H1 (cell line): ENCODE measurements around the gene CTPS1. TPM values are rescaled to one million over a fixed set of nuclear protein-coding genes. Genes with fewer than 3 reads are reported as not detected.

ENCODE experiments used
- CTCF ChIA-PET: fragments of 300-600 bp; sonication (Branson Sonifier 250); formaldehyde crosslinking; loops from one replicate; lab custom pipeline; 2021; ENCODE audit not compliant: partially characterized antibody; lab: Charles Lee
- POLR2A ChIA-PET: fragments of 300-600 bp; sonication (Branson Sonifier 250); formaldehyde crosslinking; loops from one replicate; lab custom pipeline; 2021; ENCODE audit warnings: inconsistent platforms; ENCODE audit not compliant: partially characterized antibody; lab: Charles Lee
- DNase-seq, 2 experiments: peaks; one replicate each; pipeline versions ENCODE4 v3.0.0 to v3.0.0-alpha.2; 2010 to 2022; ENCODE audit warnings: low spot score in 2 of 2, low read depth in 1 of 2, mixed read lengths in 1 of 2
- FAIRE-seq: peaks from 2 replicates; lab custom pipeline; 2011; peaks lifted over from hg19 to GRCh38; lab: Jason Lieb, UNC
- H2AFZ ChIP-seq: 2 replicates; pipeline ENCODE4 v1.8.1; 2012; ENCODE audit warnings: low read length, inconsistent platforms
- H2AK5ac ChIP-seq: 2 replicates; pipeline ENCODE4 v1.6.1; 2013; ENCODE audit warnings: low read depth, low read length
- H2BK120ac ChIP-seq: replicated peaks from 2 replicates; pipeline ENCODE3; 2013; ENCODE audit warnings: low read depth, low read length, inconsistent platforms
- H2BK12ac ChIP-seq: 2 replicates; pipeline ENCODE4 v1.6.1; 2013; ENCODE audit warnings: low read depth, low read length
- H2BK15ac ChIP-seq: 2 replicates; pipeline ENCODE4 v1.6.1; 2013; ENCODE audit warnings: low read length
- H2BK20ac ChIP-seq: 2 replicates; pipeline ENCODE4 v1.6.1; 2013; ENCODE audit warnings: low read length
- H2BK5ac ChIP-seq: 2 replicates; pipeline ENCODE4 v1.6.1; 2013; ENCODE audit warnings: low read depth, low read length
- H3K14ac ChIP-seq: 2 replicates; pipeline ENCODE4 v1.6.1; 2013; ENCODE audit warnings: inconsistent platforms; ENCODE audit not compliant: insufficient read length
- H3K18ac ChIP-seq: 2 replicates; pipeline ENCODE4 v1.6.1; 2013; ENCODE audit warnings: low read length; ENCODE audit errors: extremely low read depth
- H3K23ac ChIP-seq: 2 replicates; pipeline ENCODE4 v1.6.1; 2013; ENCODE audit warnings: inconsistent platforms; ENCODE audit not compliant: insufficient read length
- H3K23me2 ChIP-seq: 2 replicates; pipeline ENCODE4 v1.6.1; 2013; ENCODE audit warnings: low read depth, low read length
- H3K27ac ChIP-seq: 2 replicates; pipeline ENCODE4 v1.6.1; 2011; ENCODE audit warnings: low read depth, low read length, inconsistent platforms
- H3K27me3 ChIP-seq, 4 experiments: replicated peaks in 1 of 4; 1 replicate in 1 of 4; 2 replicates in 3 of 4; pipeline versions ENCODE4 v1.6.1 to v1.8.1; 2011 to 2013; ENCODE audit warnings: low read length in 3 of 4, mild to moderate bottlenecking in 3 of 4, inconsistent platforms in 2 of 4, mixed read lengths in 2 of 4, moderate library complexity in 1 of 4; ENCODE audit not compliant: control insufficient read depth in 3 of 4, insufficient read depth in 3 of 4; ENCODE audit errors: extremely low read depth in 1 of 4
- H3K36me3 ChIP-seq, 4 experiments: 2 replicates each; pipeline versions ENCODE4 v1.6.1 to v1.8.1; 2011 to 2013; ENCODE audit warnings: mild to moderate bottlenecking in 4 of 4, low read length in 3 of 4, moderate library complexity in 2 of 4, control low read depth in 1 of 4, inconsistent platforms in 1 of 4; ENCODE audit not compliant: insufficient read depth in 4 of 4, control insufficient read depth in 2 of 4
- H3K4ac ChIP-seq: replicated peaks from 2 replicates; pipeline ENCODE3; 2013; ENCODE audit warnings: low read length, low read depth, mixed read lengths, inconsistent platforms; ENCODE audit not compliant: insufficient read length
- H3K4me1 ChIP-seq, 4 experiments: replicated peaks in 1 of 4; 1 replicate in 1 of 4; 2 replicates in 3 of 4; pipeline versions ENCODE4 v1.6.1 to v1.8.1; 2011 to 2013; ENCODE audit warnings: low read length in 3 of 4, inconsistent platforms in 2 of 4, mixed read lengths in 1 of 4; ENCODE audit not compliant: insufficient read depth in 4 of 4, control insufficient read depth in 3 of 4
- H3K4me2 ChIP-seq, 2 experiments: 2 replicates each; pipeline versions ENCODE4 v1.6.1 to v1.8.1; 2011 to 2013; ENCODE audit warnings: low read depth in 2 of 2, low read length in 2 of 2, control low read depth in 1 of 2, inconsistent platforms in 1 of 2, mild to moderate bottlenecking in 1 of 2; ENCODE audit not compliant: insufficient read depth in 1 of 2
- H3K4me3 ChIP-seq, 4 experiments: fragments of 200-600, 300-600 bp in 1 of 4; sonication (generic), shearing (Covaris generic), sonication (Bioruptor Twin) in 1 of 4; 2 replicates each; pipeline versions ENCODE4 v1.5.1 to v1.8.1; 2011 to 2016; ENCODE audit warnings: low read length in 4 of 4, low read depth in 3 of 4, control low read depth in 2 of 4, inconsistent platforms in 2 of 4, mild to moderate bottlenecking in 2 of 4, mixed read lengths in 1 of 4, moderate library complexity in 1 of 4; ENCODE audit not compliant: insufficient read depth in 2 of 4; ENCODE audit errors: extremely low read depth in 1 of 4
- H3K56ac ChIP-seq: replicated peaks from 2 replicates; pipeline ENCODE3; 2013; ENCODE audit warnings: low read depth, mild to moderate bottlenecking, mixed read lengths, low read length, inconsistent platforms; ENCODE audit not compliant: insufficient read length
- H3K79me1 ChIP-seq: 2 replicates; pipeline ENCODE4 v1.6.1; 2013; ENCODE audit warnings: low read depth, low read length, control low read depth
- H3K79me2 ChIP-seq, 2 experiments: 2 replicates each; pipeline versions ENCODE4 v1.6.1 to v1.8.1; 2012 to 2013; ENCODE audit warnings: low read length in 2 of 2, mild to moderate bottlenecking in 2 of 2, inconsistent platforms in 1 of 2; ENCODE audit not compliant: insufficient read depth in 2 of 2, control insufficient read depth in 1 of 2
- H3K9ac ChIP-seq, 4 experiments: replicated peaks in 1 of 4; 1 replicate in 1 of 4; 2 replicates in 3 of 4; pipeline versions ENCODE4 v1.6.1 to v1.8.1; 2011 to 2013; ENCODE audit warnings: low read depth in 3 of 4, low read length in 3 of 4, control low read depth in 2 of 4, mild to moderate bottlenecking in 2 of 4, moderate library complexity in 2 of 4, inconsistent platforms in 1 of 4; ENCODE audit errors: extremely low read depth in 1 of 4
- H3K9me3 ChIP-seq, 2 experiments: 2 replicates each; pipeline versions ENCODE4 v1.6.1 to v1.8.1; 2012 to 2013; ENCODE audit warnings: mild to moderate bottlenecking in 2 of 2, moderate library complexity in 2 of 2, control low read depth in 1 of 2, inconsistent platforms in 1 of 2, low read depth in 1 of 2, low read length in 1 of 2, mixed read lengths in 1 of 2; ENCODE audit not compliant: insufficient read depth in 2 of 2
- H4K20me1 ChIP-seq, 2 experiments: replicated peaks in 1 of 2; 2 replicates each; pipeline versions ENCODE3 to v1.8.1; 2011 to 2013; ENCODE audit warnings: inconsistent platforms in 2 of 2, low read length in 2 of 2, mild to moderate bottlenecking in 1 of 2; ENCODE audit not compliant: insufficient read depth in 2 of 2, control insufficient read depth in 1 of 2
- H4K5ac ChIP-seq: 2 replicates; pipeline ENCODE4 v1.6.1; 2013; ENCODE audit warnings: low read length, low read depth, mixed read lengths, inconsistent platforms; ENCODE audit not compliant: insufficient read length
- H4K8ac ChIP-seq: 2 replicates; pipeline ENCODE4 v1.8.0; 2013; ENCODE audit warnings: mild to moderate bottlenecking, moderate library complexity, low read length, inconsistent platforms; ENCODE audit not compliant: insufficient read depth; ENCODE audit errors: extremely low read depth
- H4K91ac ChIP-seq: replicated peaks from 2 replicates; pipeline ENCODE3; 2013; ENCODE audit warnings: low read length, mixed read lengths, inconsistent platforms; ENCODE audit not compliant: insufficient read length
- CBX5 ChIP-seq: fragments of 300-800, 300-1000 bp; sonication (generic); IDR thresholded peaks from 2 replicates; pipeline ENCODE4 v1.7.1; 2016; ENCODE audit warnings: antibody characterized with exemption, low read length, low read depth
- CEBPB ChIP-seq: IDR thresholded peaks from 2 replicates; pipeline ENCODE4 v1.6.1; 2012; ENCODE audit warnings: low read depth, low read length
- GABPA ChIP-seq: IDR thresholded peaks from 2 replicates; pipeline ENCODE4 v1.6.1; 2011; ENCODE audit warnings: mild to moderate bottlenecking, low read length, moderate library complexity, borderline replicate concordance; ENCODE audit not compliant: insufficient read depth
- MAX ChIP-seq: IDR thresholded peaks from 2 replicates; pipeline ENCODE4 v1.6.1; 2012; ENCODE audit warnings: inconsistent platforms
- RNF2 ChIP-seq: fragments of 200-900, 300-1000 bp; sonication (generic); IDR thresholded peaks from 2 replicates; pipeline ENCODE4 v1.7.1; 2016; ENCODE audit warnings: borderline replicate concordance, low read depth, mild to moderate bottlenecking, antibody characterized with exemption, low read length; ENCODE audit not compliant: poor library complexity, severe bottlenecking; ENCODE audit errors: missing control alignments
- SIX5 ChIP-seq: IDR thresholded peaks from 2 replicates; pipeline ENCODE4 v1.6.1; 2011; ENCODE audit warnings: mild to moderate bottlenecking, low read depth, low read length
- SP2 ChIP-seq: IDR thresholded peaks from 2 replicates; pipeline ENCODE4 v1.6.1; 2012; ENCODE audit warnings: mild to moderate bottlenecking, low read length, inconsistent platforms
- TBP ChIP-seq: IDR thresholded peaks from 2 replicates; pipeline ENCODE4 v1.6.1; 2011; ENCODE audit warnings: low read depth, low read length, improper control_type of control experiment
- TCF12 ChIP-seq: IDR thresholded peaks from 2 replicates; pipeline ENCODE4 v1.6.1; 2011; ENCODE audit warnings: low read depth, mild to moderate bottlenecking, low read length
- USF2 ChIP-seq: IDR thresholded peaks from 2 replicates; pipeline ENCODE4 v1.6.1; 2011; ENCODE audit warnings: low read length, improper control_type of control experiment
- WGBS, 2 experiments: shearing (Covaris generic) in 1 of 2; methylation state at CpG; one replicate each; pipeline versions ENCODE4 v1.1.6 to v1.1.7; 2013 to 2015; ENCODE audit warnings: low lambda C conversion rate in 2 of 2, mixed read lengths in 2 of 2, inconsistent platforms in 1 of 2, low coverage in 1 of 2, missing lambda C conversion rate in 1 of 2; ENCODE audit not compliant: insufficient replicate concordance in 2 of 2, insufficient coverage in 1 of 2, insufficient read length in 1 of 2; ENCODE audit errors: extremely low coverage in 1 of 2, missing lambda C conversion rate in 1 of 2; 5-methylcytosine and 5-hydroxymethylcytosine counted together
- polyA plus RNA-seq, 7 experiments: library from polyadenylated mRNA; depleted of rRNA in 3 of 7; stranded (reverse) in 5 of 7; unstranded in 2 of 7; fragments of >200 nt in 5 of 7; fragments of 200-250 nt in 2 of 7; gene quantifications; 1 replicate in 5 of 7; 2 replicates in 1 of 7; 4 replicates in 1 of 7; pipeline versions ENCODE4 v1.2.1 to v1.2.3, GENCODE V29; 2011 to 2013; ENCODE audit warnings: missing spikeins in 2 of 7, mixed read lengths in 2 of 7
- total RNA-seq: library from RNA; stranded (reverse); fragmentation: NEBNext Ultra II Directional; extraction: Animal tissue kit (Norgen Biotek cat#: 25700); gene quantifications from 2 replicates; pipeline ENCODE4 v1.2.1, GENCODE V29; 2021

The CTPS1 gene
- total and polyA plus RNA-seq, 2 of the 8 experiments (the other 6 are each of a cell fraction or from before 2014, with no cell fraction given) = 35.5 to 103 TPM

DNA sequence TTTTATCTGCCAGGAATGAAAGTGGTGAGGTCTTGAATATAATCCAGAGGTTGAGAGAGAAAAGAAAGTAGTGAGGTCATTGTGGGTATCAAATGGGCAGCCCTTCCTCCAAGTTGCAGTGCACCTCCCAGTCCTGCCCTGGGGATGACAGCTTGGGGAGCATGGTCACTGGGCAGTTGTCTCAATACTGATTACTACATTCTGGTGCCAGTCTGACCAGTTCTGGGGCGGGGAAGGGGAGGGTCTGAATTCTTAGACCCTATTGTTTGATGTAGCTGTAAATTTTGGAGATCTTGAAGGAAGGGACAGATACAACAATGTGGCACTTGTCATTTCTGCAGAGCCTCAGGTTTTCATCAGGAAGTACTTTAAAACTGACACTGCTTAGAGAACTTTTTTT is 30.8 kb downstream of the CTPS1 start:
- Histone ChIP-seq H3K4ac (no peak overlapping the region), H3K36me3 (peaks cover 50 to 91% (median 74%) of the 10 kb centered on the region in 4 experiments), H3K4me2 (no peak overlapping the region), H3K14ac (no peak overlapping the region), H2BK120ac (no peak overlapping the region), H4K20me1 (peaks cover 4 to 19% of the 10 kb centered on the region in 2 experiments), H2BK12ac (no peak overlapping the region), H3K4me3 (no peak overlapping the region), H3K79me1 (peaks cover 3% of the 10 kb centered on the region; the same call in 1 of the 2 replicates), H3K27ac (no peak overlapping the region), H4K8ac (no peak overlapping the region), H2AK5ac (no peak overlapping the region), H2BK15ac (no peak overlapping the region), H3K23me2 (no peaks in the 10 kb centered on the region), H3K27me3 (no peaks in the 10 kb centered on the region), H4K5ac (no peak overlapping the region), H3K4me1 (no peaks in the 10 kb centered on the region), H3K79me2 (no peaks in the 10 kb centered on the region), H3K9ac (no peak overlapping the region), H3K18ac (no peak overlapping the region), H3K23ac (no peak overlapping the region), H3K56ac (no peak overlapping the region)
- 94% methylated on average over 1 of the region's 1 CpG; no CpG with 5 or more reads in 1 of the 2 experiments for WGBS, 2 experiments
- CTCF ChIA-PET = no interaction called here
- POLR2A ChIA-PET = interaction anchor here (1.0 kb wide), 1 partner anchor 13 kb away, joined by 3 read pairs; no protein-coding TSS in a partner anchor
- FAIRE-seq (no peak), DNase-seq (no peak)
- TF ChIP-seq SP2 (no peak), USF2 (no peak), MAX (no peak), SIX5 (no peak), GABPA (no peak), CBX5 (no peak), TBP (no peak), TCF12 (no peak), RNF2 (no peak), CEBPB (no peak)
- TF ChIP-seq, all 59 proteins: peak for 0
- H3K9me3 ChIP-seq = no peaks in the 10 kb centered on the region
- H2BK5ac ChIP-seq = no peak overlapping the region
- H2AFZ ChIP-seq = no peak overlapping the region
- H2BK20ac ChIP-seq = no peak overlapping the region
- H4K91ac ChIP-seq = no peak overlapping the region
